Osteocyte (in vitro differentiated cells): Measurements from ENCODE around the gene SPATA12. TPM values are rescaled to one million over a fixed set of nuclear protein-coding genes. Genes with fewer than 3 reads are reported as not detected.

Experiments
- DNase-seq: peaks from one replicate; pipeline ENCODE4 v3.0.0; 2021; ENCODE audit warnings: mixed read lengths; ENCODE audit not compliant: unreplicated experiment; ENCODE audit errors: extremely low spot score
- H3K27ac Mint-ChIP-seq: one replicate; pipeline ENCODE4 v1.8.0; 2021; ENCODE audit warnings: mild to moderate bottlenecking, mixed read lengths; ENCODE audit not compliant: unreplicated experiment
- H3K27me3 Mint-ChIP-seq: one replicate; pipeline ENCODE4 v1.8.0; 2021; ENCODE audit warnings: mixed read lengths; ENCODE audit not compliant: unreplicated experiment
- H3K36me3 Mint-ChIP-seq: one replicate; pipeline ENCODE4 v1.8.0; 2021; ENCODE audit warnings: mixed read lengths; ENCODE audit not compliant: unreplicated experiment
- H3K4me1 Mint-ChIP-seq: one replicate; pipeline ENCODE4 v1.8.0; 2021; ENCODE audit warnings: mixed read lengths; ENCODE audit not compliant: unreplicated experiment
- H3K4me3 Mint-ChIP-seq: one replicate; pipeline ENCODE4 v1.8.0; 2021; ENCODE audit warnings: mild to moderate bottlenecking, moderate library complexity, mixed read lengths; ENCODE audit not compliant: unreplicated experiment
- H3K9me3 Mint-ChIP-seq: one replicate; pipeline ENCODE4 v1.8.0; 2021; ENCODE audit warnings: mixed read lengths; ENCODE audit not compliant: unreplicated experiment
- CTCF ChIP-seq: fragments of 200-600 bp; sonication (generic); IDR thresholded peaks from 2 replicates; pipeline ENCODE4 v1.5.0; 2021; ENCODE audit warnings: antibody characterized with exemption, mild to moderate bottlenecking, moderate library complexity
- total RNA-seq: library from RNA; stranded (reverse); gene quantifications from 2 replicates; pipeline ENCODE4 v1.2.1, GENCODE V29; 2021

The SPATA12 gene
- total RNA-seq, 1 donor from 2014 or later: not detected

DNA sequence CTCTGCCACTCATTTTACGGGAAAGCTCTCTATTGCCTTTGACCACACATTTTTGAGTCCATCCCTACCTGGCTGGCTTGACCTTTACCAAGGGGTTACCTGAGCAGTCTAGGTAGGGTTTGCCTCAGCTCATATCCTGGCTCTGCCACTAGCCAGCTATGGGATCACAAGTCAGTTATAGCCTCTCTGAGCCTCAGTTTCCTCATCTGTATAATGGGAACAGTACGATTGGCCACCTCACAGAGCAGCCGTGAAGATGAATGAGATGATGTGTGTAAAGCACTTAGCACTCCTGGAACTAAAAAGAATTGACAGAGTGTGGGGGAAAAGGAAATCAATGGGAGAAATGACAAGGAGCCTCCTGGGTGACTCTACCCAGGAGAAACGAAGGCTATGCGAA, 28.0 kb downstream of the SPATA12 start:
- TF ChIP-seq CTCF: no peak
- H3K9me3 Mint-ChIP-seq: no peaks in the 10 kb centered on the region
- no peak overlapping the region for H3K4me3 Mint-ChIP-seq
- no peak overlapping the region for H3K27ac Mint-ChIP-seq
- H3K36me3 Mint-ChIP-seq: no peaks in the 10 kb centered on the region
- peaks cover 3% of the 10 kb centered on the region for H3K4me1 Mint-ChIP-seq
- no peak for DNase-seq
- H3K27me3 Mint-ChIP-seq: no peaks in the 10 kb centered on the region

GRCh38 chr3:57089043-57089442, 28.6 kb downstream of the SPATA12 start:
- H3K4me1 Mint-ChIP-seq: peaks cover 3% of the 10 kb centered on the region
- H3K4me3 Mint-ChIP-seq: no peak overlapping the region
- H3K36me3 Mint-ChIP-seq: no peaks in the 10 kb centered on the region
- H3K27ac Mint-ChIP-seq: no peak overlapping the region
- TF ChIP-seq CTCF: no peak
- H3K27me3 Mint-ChIP-seq: peaks cover 2% of the 10 kb centered on the region
- no peak for DNase-seq
- H3K9me3 Mint-ChIP-seq: no peaks in the 10 kb centered on the region

DNA sequence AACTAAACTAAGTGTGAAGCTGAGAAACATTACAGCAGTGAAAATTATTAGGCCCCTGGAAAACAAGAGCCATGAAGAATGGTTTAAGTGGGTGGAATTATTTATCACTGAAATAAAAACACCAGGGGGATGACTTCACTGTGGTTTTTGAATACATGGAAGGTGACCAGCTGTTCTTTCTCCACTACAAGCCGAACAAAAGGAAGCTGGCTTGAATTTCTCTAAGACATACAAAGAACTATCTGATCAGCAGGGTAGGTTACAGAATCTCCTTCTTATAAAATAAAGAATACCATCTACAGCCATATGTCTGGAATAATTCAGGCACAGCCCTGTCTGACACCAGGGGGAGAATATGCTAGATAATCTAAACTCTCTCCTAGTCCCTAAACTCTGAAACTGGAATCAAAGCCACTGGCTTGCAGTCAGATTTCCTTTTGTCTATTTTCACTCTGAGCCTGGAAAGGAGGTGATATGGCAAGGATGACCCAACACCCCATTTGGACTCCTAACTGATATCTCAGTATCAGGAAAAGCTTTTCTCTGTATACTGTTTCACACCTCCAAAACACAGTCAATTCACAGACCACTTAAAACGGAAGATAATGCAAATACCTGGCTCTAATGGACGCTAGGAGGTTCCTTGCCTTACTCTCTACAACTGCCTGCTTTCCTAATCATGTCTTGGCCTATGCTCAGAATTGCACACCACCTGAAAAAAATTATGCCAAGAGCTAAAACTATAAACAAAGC, 31.2 kb downstream of the SPATA12 start:
- TF ChIP-seq CTCF: no peak
- Mint-ChIP-seq H3K27ac (no peak overlapping the region), H3K27me3 (peaks cover 2% of the 10 kb centered on the region), H3K4me1 (peaks cover 9% of the 10 kb centered on the region), H3K4me3 (no peak overlapping the region), H3K36me3 (no peaks in the 10 kb centered on the region), H3K9me3 (no peaks in the 10 kb centered on the region)
- no peak for DNase-seq

DNA sequence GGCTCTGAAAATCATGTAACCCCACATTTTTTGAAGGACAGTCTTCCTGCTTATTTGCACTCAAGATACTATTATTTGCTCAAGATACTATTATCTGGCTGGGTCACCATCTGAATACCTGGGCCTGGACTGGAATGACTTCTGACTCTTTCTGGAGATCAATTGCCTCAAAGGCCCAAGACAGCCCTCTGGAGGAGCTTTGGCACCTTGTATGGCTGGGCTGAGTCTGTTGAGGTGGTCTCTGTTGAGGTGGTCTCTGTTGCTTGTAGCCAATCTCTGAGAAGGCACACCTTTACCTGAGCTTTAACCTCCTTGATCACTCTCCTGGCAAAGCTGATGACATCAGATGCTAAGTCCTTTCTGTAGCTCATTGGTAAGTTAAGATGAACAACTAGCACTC, 33.0 kb downstream of the SPATA12 start:
- no peak for TF ChIP-seq CTCF

GRCh38 chr3:57093971-57094535, 33.6 kb downstream of the SPATA12 start:
- no peak for TF ChIP-seq CTCF
- Mint-ChIP-seq H3K27ac (no peak overlapping the region), H3K4me3 (no peak overlapping the region), H3K36me3 (no peaks in the 10 kb centered on the region), H3K27me3 (peaks cover 2% of the 10 kb centered on the region), H3K4me1 (peaks cover 6% of the 10 kb centered on the region), H3K9me3 (no peaks in the 10 kb centered on the region)
- DNase-seq: no peak

More for the DNA sequence above, 33.0 kb downstream of the SPATA12 start:
- no peak for DNase-seq
- Mint-ChIP-seq H3K36me3 (no peaks in the 10 kb centered on the region), H3K9me3 (no peaks in the 10 kb centered on the region), H3K4me1 (peaks cover 6% of the 10 kb centered on the region), H3K27ac (no peak overlapping the region), H3K4me3 (no peak overlapping the region), H3K27me3 (peaks cover 2% of the 10 kb centered on the region)
